Gastrocnemius medialis (tissue), 4 donors: ENCODE data around the gene ETS2. TPM values are rescaled to one million over a fixed set of nuclear protein-coding genes. Genes with fewer than 3 reads are reported as not detected.

Experiments
- ATAC-seq, 2 donors: fragments of 150-250 bp; one replicate each; pipeline ENCODE4 v1.9.1; 2016
- DNase-seq, 2 donors: peaks; one replicate each; pipeline ENCODE4 v3.0.0-alpha.2; 2019
- H3K27ac ChIP-seq, 4 donors: fragments of 200-600 bp; sonication (generic); 1 replicate in 1 of 4; 2 replicates in 3 of 4; pipeline ENCODE4 v1.5.1; 2016 to 2018; ENCODE audit warnings: mild to moderate bottlenecking in 2 of 4, moderate library complexity in 1 of 4
- H3K27me3 ChIP-seq, 3 donors: fragments of 200-600 bp; sonication (generic) in 2 of 3; 1 replicate in 1 of 3; 2 replicates in 2 of 3; pipeline versions ENCODE4 v1.5.1 to v1.6.0; 2016 to 2019; ENCODE audit warnings: mild to moderate bottlenecking in 1 of 3, moderate library complexity in 1 of 3
- H3K36me3 ChIP-seq, 2 donors: fragments of 200-600 bp; sonication (generic) in 1 of 2; one replicate each; pipeline ENCODE4 v1.5.1; 2017 to 2018
- H3K4me1 ChIP-seq, 2 donors: fragments of 200-600 bp; sonication (generic) in 1 of 2; one replicate each; pipeline ENCODE4 v1.5.1; 2016 to 2017; ENCODE audit warnings: mild to moderate bottlenecking in 2 of 2
- H3K4me3 ChIP-seq, 4 donors: fragments of 200-600 bp; sonication (generic) in 3 of 4; 1 replicate in 1 of 4; 2 replicates in 3 of 4; pipeline ENCODE4 v1.5.1; 2016 to 2019; ENCODE audit warnings: mild to moderate bottlenecking in 2 of 4
- H3K9me3 ChIP-seq, 3 donors: fragments of 200-600 bp; sonication (generic) in 2 of 3; 1 replicate in 1 of 3; 2 replicates in 2 of 3; pipeline ENCODE4 v1.5.1; 2016 to 2019
- POLR2A ChIP-seq, 2 donors: fragments of 450-650 bp; IDR thresholded peaks; one replicate each; pipeline ENCODE4 v1.6.1; 2017; ENCODE audit warnings: antibody characterized with exemption in 2 of 2, mild to moderate bottlenecking in 2 of 2, moderate library complexity in 2 of 2
- in situ Hi-C, 4 donors: fragments of 200-750 bp; cut with MboI; loops; one replicate each; pipeline versions ENCODE4 v1.15.0 to v1.8.0; 2017; ENCODE audit warnings: low sequenced_read_pairs in 4 of 4
- intact Hi-C: fragments of 100-400 bp; cut with DNase I; formaldehyde crosslinking; loops from one replicate; pipeline ENCODE4 v1.15.1; 2023; ENCODE audit warnings: low total_unique reads
- total RNA-seq, 4 donors: library from RNA; depleted of rRNA; stranded (reverse); fragments of >200 nt; gene quantifications; one replicate each; pipeline versions ENCODE4 v1.1.0 to v1.2.3, GENCODE V29; 2016
- TF ChIP-seq, protein P1 (sequence below), 5 experiments: fragments of 450-650 bp in 3 of 5; fragments of 200-600 bp in 2 of 5; sonication (generic) in 2 of 5; IDR thresholded peaks in 4 of 5; conservative IDR thresholded peaks in 1 of 5; 1 replicate in 4 of 5; 2 replicates in 1 of 5; pipeline ENCODE4 v1.5.1; 2016 to 2019; ENCODE audit warnings: antibody characterized with exemption in 5 of 5, mild to moderate bottlenecking in 3 of 5, moderate library complexity in 3 of 5

The ETS2 gene
- total RNA-seq, 4 donors from 2014 or later: 51.5 to 136 (median 59.3) TPM

DNA sequence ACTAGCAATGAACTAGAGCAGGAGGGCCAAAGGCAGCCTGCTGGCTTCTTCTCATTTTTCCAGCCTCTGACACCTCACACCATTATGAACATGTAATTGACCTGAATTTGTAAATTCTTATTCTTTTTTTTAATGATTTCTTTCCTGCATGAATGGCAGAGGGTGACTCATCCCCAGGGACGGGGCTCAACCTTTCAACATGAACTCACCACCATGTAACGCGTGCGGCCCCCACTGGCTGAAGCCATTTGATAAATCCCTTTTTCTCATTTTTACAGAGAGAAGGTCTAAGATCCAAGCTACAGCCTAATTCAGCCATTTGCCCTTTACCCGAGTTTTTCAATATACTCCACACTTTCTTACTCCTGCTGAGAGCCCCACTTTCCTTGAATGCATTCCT lies 9.3 kb upstream of the ETS2 start:
- ATAC-seq (no peak), DNase-seq (no peak)
- TF ChIP-seq, protein P1, sequence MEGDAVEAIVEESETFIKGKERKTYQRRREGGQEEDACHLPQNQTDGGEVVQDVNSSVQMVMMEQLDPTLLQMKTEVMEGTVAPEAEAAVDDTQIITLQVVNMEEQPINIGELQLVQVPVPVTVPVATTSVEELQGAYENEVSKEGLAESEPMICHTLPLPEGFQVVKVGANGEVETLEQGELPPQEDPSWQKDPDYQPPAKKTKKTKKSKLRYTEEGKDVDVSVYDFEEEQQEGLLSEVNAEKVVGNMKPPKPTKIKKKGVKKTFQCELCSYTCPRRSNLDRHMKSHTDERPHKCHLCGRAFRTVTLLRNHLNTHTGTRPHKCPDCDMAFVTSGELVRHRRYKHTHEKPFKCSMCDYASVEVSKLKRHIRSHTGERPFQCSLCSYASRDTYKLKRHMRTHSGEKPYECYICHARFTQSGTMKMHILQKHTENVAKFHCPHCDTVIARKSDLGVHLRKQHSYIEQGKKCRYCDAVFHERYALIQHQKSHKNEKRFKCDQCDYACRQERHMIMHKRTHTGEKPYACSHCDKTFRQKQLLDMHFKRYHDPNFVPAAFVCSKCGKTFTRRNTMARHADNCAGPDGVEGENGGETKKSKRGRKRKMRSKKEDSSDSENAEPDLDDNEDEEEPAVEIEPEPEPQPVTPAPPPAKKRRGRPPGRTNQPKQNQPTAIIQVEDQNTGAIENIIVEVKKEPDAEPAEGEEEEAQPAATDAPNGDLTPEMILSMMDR (IDR thresholded peaks at IDR 0.05 in 4 of 5, conservative IDR thresholded peaks at IDR 0.05 in 1 of 5): no peak
- TF ChIP-seq POLR2A (IDR thresholded peaks at IDR 0.05): no peak
- Histone ChIP-seq H3K36me3 (no peaks in the 10 kb centered on the region), H3K4me3 (no peak overlapping the region), H3K9me3 (no peaks in the 10 kb centered on the region), H3K27ac (no peak overlapping the region), H3K4me1 (no peaks in the 10 kb centered on the region), H3K27me3 (no peaks in the 10 kb centered on the region)
- intact Hi-C loops: no loop called here
- in situ Hi-C loops: no loop called here

- H3K27me3 ChIP-seq: no peaks in the 10 kb centered on the region
- H3K4me3 ChIP-seq: no peak overlapping the region
- no peak for TF ChIP-seq POLR2A (IDR thresholded peaks at IDR 0.05)
- TF ChIP-seq, protein P1 (IDR thresholded peaks at IDR 0.05 in 4 of 5, conservative IDR thresholded peaks at IDR 0.05 in 1 of 5): no peak
- ATAC-seq (no peak), DNase-seq (no peak)
- in situ Hi-C loops: no loop called here
- no peak overlapping the region for H3K27ac ChIP-seq
- H3K4me1 ChIP-seq: no peaks in the 10 kb centered on the region
- H3K9me3 ChIP-seq: no peaks in the 10 kb centered on the region
- intact Hi-C loops: no loop called here
- no peaks in the 10 kb centered on the region for H3K36me3 ChIP-seq
These were observed 8.3 kb upstream of the ETS2 start for GRCh38 chr21:38797470-38797869.

GRCh38 chr21:38798081-38798480 lies 7.6 kb upstream of the ETS2 start:
- H3K9me3 ChIP-seq: no peaks in the 10 kb centered on the region
- TF ChIP-seq, protein P1 (IDR thresholded peaks at IDR 0.05 in 4 of 5, conservative IDR thresholded peaks at IDR 0.05 in 1 of 5): no peak
- TF ChIP-seq POLR2A (IDR thresholded peaks at IDR 0.05): no peak
- no peak overlapping the region for H3K4me3 ChIP-seq
- no peak overlapping the region for H3K27ac ChIP-seq
- in situ Hi-C loops: no loop called here
- intact Hi-C loops: no loop called here
- H3K36me3 ChIP-seq: no peaks in the 10 kb centered on the region
- no peak for DNase-seq
- H3K27me3 ChIP-seq: no peaks in the 10 kb centered on the region
- no peak for ATAC-seq
- H3K4me1 ChIP-seq: no peaks in the 10 kb centered on the region

- Histone ChIP-seq H3K9me3 (no peaks in the 10 kb centered on the region), H3K27me3 (no peaks in the 10 kb centered on the region), H3K4me1 (no peaks in the 10 kb centered on the region), H3K27ac (no peak overlapping the region), H3K4me3 (no peak overlapping the region), H3K36me3 (no peaks in the 10 kb centered on the region)
- TF ChIP-seq, protein P1 (IDR thresholded peaks at IDR 0.05 in 4 of 5, conservative IDR thresholded peaks at IDR 0.05 in 1 of 5): no peak
- TF ChIP-seq POLR2A (IDR thresholded peaks at IDR 0.05): no peak
- intact Hi-C loops (no loop called here), in situ Hi-C loops (no loop called here)
- no peak for DNase-seq
- no peak for ATAC-seq
These were observed 7.2 kb upstream of the ETS2 start for GRCh38 chr21:38798481-38798882.
